Measurements from ENCODE around the gene PHC3. TPM values are rescaled to one million over a fixed set of nuclear protein-coding genes. Genes with fewer than 3 reads are reported as not detected.

Gene PHC3
- total RNA-seq, 1 donor from 2014 or later: 84.4 TPM

GRCh38 chr3:170107941-170108340 lies 73.6 kb downstream of the PHC3 start:
- intact Hi-C loops (cut with DNase I): no loop called here
- Histone ChIP-seq H3K27me3 (no peaks in the 10 kb centered on the region), H3K9me3 (no peaks in the 10 kb centered on the region), H3K27ac (no peak overlapping the region), H3K36me3 (peaks cover 59% of the 10 kb centered on the region), H3K4me3 (no peak overlapping the region), H3K4me1 (no peaks in the 10 kb centered on the region)
- ATAC-seq: no peak
- no peak for DNase-seq
- TF ChIP-seq CTCF (IDR thresholded peaks at IDR 0.05): no peak

- Histone ChIP-seq H3K36me3 (peaks cover 83% of the 10 kb centered on the region), H3K4me3 (no peak overlapping the region), H3K27me3 (no peaks in the 10 kb centered on the region), H3K4me1 (no peaks in the 10 kb centered on the region), H3K27ac (no peak overlapping the region), H3K9me3 (no peaks in the 10 kb centered on the region)
- intact Hi-C loops (cut with DNase I): no loop called here
- DNase-seq (no peak), ATAC-seq (no peak)
- no peak for TF ChIP-seq CTCF (IDR thresholded peaks at IDR 0.05)
These were observed 79.1 kb downstream of the PHC3 start for GRCh38 chr3:170102431-170102830.

DNA sequence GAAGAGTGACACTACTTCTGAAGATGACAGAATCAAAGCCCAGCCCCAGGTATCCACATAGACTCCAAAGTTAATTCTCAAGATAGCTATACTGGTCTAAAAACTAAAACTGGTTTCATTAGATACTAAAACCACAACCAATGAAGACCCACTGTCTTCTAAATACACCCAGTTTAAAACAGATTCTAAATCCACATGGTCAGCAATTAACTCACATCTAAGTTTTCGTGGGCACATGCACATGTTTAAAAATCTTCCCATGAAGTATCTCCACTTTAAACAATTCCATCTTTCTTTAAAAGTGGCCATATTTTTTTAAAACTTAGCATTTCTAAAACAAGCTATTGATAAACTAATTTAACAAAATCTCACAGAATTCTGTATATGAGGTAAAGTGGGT lies 80.6 kb downstream of the PHC3 start:
- no peak overlapping the region for H3K4me3 ChIP-seq
- H3K36me3 ChIP-seq: peaks cover 86% of the 10 kb centered on the region
- no peaks in the 10 kb centered on the region for H3K27me3 ChIP-seq
- DNase-seq (no peak), ATAC-seq (no peak)
- H3K4me1 ChIP-seq: no peaks in the 10 kb centered on the region
- H3K9me3 ChIP-seq: no peaks in the 10 kb centered on the region
- intact Hi-C loops (cut with DNase I): no loop called here
- no peak overlapping the region for H3K27ac ChIP-seq
- no peak for TF ChIP-seq CTCF (IDR thresholded peaks at IDR 0.05)

GRCh38 chr3:170098753-170099152 lies 82.8 kb downstream of the PHC3 start:
- intact Hi-C loops (cut with DNase I): no loop called here

DNA sequence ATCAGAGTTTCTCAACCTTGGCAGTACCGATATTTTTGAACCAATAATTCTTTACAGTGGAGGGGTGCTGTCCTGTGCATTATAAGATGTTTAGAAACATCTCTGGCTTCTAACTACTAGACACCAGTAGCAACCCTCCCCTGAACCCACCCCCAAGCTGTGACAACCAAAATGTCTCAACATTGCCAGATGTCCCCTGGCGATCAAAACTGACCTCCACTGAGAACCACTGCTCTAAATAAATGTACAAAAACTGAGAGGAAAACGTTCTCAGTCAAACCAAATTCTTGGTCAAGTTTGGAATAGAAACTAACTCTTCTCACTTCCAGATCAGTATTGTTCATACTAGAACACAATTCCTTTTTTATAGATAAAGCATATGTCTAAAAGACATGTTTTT lies 85.2 kb downstream of the PHC3 start:
- no peak overlapping the region for H3K4me3 ChIP-seq
- H3K9me3 ChIP-seq: no peaks in the 10 kb centered on the region
- no peaks in the 10 kb centered on the region for H3K4me1 ChIP-seq
- DNase-seq (no peak), ATAC-seq (no peak)
- no peaks in the 10 kb centered on the region for H3K27me3 ChIP-seq
- peaks cover 86% of the 10 kb centered on the region for H3K36me3 ChIP-seq
- no peak overlapping the region for H3K27ac ChIP-seq
- intact Hi-C loops (cut with DNase I): no loop called here
- TF ChIP-seq CTCF (IDR thresholded peaks at IDR 0.05): no peak

More at GRCh38 chr3:170098753-170099152, 82.8 kb downstream of the PHC3 start:
- no peak for ATAC-seq
- peaks cover 99% of the 10 kb centered on the region for H3K36me3 ChIP-seq
- no peak for TF ChIP-seq CTCF (IDR thresholded peaks at IDR 0.05)
- H3K9me3 ChIP-seq: no peaks in the 10 kb centered on the region
- DNase-seq: no peak
- H3K4me1 ChIP-seq: no peaks in the 10 kb centered on the region
- no peaks in the 10 kb centered on the region for H3K27me3 ChIP-seq
- no peak overlapping the region for H3K27ac ChIP-seq
- H3K4me3 ChIP-seq: no peak overlapping the region

- no peak for TF ChIP-seq CTCF (IDR thresholded peaks at IDR 0.05)
- Histone ChIP-seq H3K27ac (no peak overlapping the region), H3K27me3 (no peaks in the 10 kb centered on the region), H3K36me3 (peaks cover 80% of the 10 kb centered on the region), H3K9me3 (no peaks in the 10 kb centered on the region), H3K4me3 (no peak overlapping the region), H3K4me1 (no peaks in the 10 kb centered on the region)
- no peak for ATAC-seq
- DNase-seq: no peak
- intact Hi-C loops (cut with DNase I): no loop called here
These were observed 85.8 kb downstream of the PHC3 start for GRCh38 chr3:170095771-170096170.

Data from upper lobe of right lung (tissue), 1 donor.